Measurements from ENCODE around the gene TMEM144.
"Not testable (repeated sequence)": the region's sequence is repeated elsewhere in the genome, so short reads cannot be mapped to it uniquely, and the experiment has no call there.

The TMEM144 gene

GRCh38 chr4:158255727-158256324 lies 45.5 kb downstream of the TMEM144 start:
- Histone ChIP-seq H3K4me3 (ENCODE audit: low read length) (no peak overlapping the region), H3K9ac (ENCODE audit: low read length) (no peak overlapping the region), H3K27ac (ENCODE audit: low read depth, low read length) (no peak overlapping the region), H3K4me1 (ENCODE audit: control insufficient read depth, insufficient read depth, low read length) (no peaks in the 10 kb centered on the region), H3K27me3 (ENCODE audit: control insufficient read depth, insufficient read depth, low read length) (no peaks in the 10 kb centered on the region), H3K36me3 (ENCODE audit: control insufficient read depth, insufficient read depth, low read length) (no peaks in the 10 kb centered on the region)

- Histone ChIP-seq H3K4me3 (ENCODE audit: low read length) (no peak overlapping the region), H3K9ac (ENCODE audit: low read length) (no peak overlapping the region), H3K4me1 (ENCODE audit: control insufficient read depth, insufficient read depth, low read length) (no peaks in the 10 kb centered on the region), H3K27me3 (ENCODE audit: control insufficient read depth, insufficient read depth, low read length) (no peaks in the 10 kb centered on the region), H3K27ac (ENCODE audit: low read depth, low read length) (no peak overlapping the region), H3K36me3 (ENCODE audit: control insufficient read depth, insufficient read depth, low read length) (no peaks in the 10 kb centered on the region)
Measured at GRCh38 chr4:158259955-158260575, 49.8 kb downstream of the TMEM144 start.

DNA sequence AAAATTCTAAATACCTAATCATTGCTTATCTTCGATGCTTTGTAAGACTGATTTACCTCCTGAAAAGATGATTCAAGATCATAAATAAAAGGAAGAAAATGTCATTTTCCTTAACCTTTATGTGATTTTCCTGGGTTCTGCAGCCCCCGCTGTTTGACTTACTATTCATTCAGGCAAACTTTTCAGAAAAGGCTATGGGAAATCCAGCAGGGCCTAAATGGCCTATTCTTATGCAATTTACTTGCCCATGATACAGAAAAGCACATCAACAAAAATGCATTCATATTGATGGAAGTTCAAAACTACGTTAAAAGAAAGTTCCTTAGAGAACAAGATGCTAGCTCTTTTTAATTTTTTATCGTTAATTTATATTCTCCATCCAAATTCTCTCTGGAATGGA lies 51.2 kb downstream of the TMEM144 start:
- no peaks in the 10 kb centered on the region for H3K27me3 ChIP-seq (ENCODE audit: control insufficient read depth, insufficient read depth, low read length)
- no peak overlapping the region for H3K4me3 ChIP-seq (ENCODE audit: low read length)
- no peaks in the 10 kb centered on the region for H3K4me1 ChIP-seq (ENCODE audit: control insufficient read depth, insufficient read depth, low read length)
- no peaks in the 10 kb centered on the region for H3K36me3 ChIP-seq (ENCODE audit: control insufficient read depth, insufficient read depth, low read length)
- H3K9ac ChIP-seq (ENCODE audit: low read length), result no peak overlapping the region
- no peak overlapping the region for H3K27ac ChIP-seq (ENCODE audit: low read depth, low read length)

DNA sequence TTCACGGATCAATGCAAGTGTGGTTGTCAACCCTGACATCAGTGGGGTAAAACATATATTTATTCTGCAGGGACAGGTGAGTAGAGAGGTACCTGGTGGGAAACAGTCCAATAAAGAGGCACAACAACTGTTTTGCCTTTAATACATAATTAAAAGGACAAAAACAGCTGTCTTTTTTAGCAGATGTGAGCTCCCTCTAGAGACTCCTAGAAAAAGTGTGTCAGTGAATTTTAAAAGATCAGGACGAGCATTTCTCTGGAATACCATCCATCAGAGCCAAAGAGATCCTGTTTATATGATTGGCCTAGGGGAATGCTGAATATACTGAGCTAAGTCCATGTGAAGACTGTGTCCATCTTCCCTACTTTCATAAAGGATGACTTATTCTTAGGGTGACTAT lies 58.3 kb downstream of the TMEM144 start:
- Histone ChIP-seq H3K4me3 (ENCODE audit: low read length) (no peak overlapping the region), H3K27me3 (ENCODE audit: control insufficient read depth, insufficient read depth, low read length) (no peaks in the 10 kb centered on the region), H3K9ac (ENCODE audit: low read length) (no peak overlapping the region), H3K27ac (ENCODE audit: low read depth, low read length) (no peak overlapping the region), H3K36me3 (ENCODE audit: control insufficient read depth, insufficient read depth, low read length) (no peaks in the 10 kb centered on the region), H3K4me1 (ENCODE audit: control insufficient read depth, insufficient read depth, low read length) (no peaks in the 10 kb centered on the region)

DNA sequence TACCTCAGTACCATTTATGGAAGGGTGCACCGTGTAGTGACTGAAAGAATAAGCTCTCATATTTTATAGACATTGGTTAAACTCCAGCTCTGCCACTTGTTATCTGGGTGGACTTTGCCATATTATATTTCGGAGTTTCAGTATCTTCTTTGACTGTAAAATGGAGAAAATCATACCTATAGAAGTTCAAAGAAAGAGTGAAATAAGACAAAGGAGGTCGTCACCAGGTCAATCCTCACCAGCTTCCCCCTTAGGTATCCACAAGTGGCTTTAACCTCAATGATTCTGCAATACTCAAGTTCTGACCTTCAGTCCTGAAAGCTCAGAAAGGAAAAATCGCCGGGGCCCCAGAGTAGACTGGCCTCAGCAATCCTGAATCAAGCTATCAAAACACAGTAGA lies 64.3 kb downstream of the TMEM144 start:
- Histone ChIP-seq H3K27ac (ENCODE audit: low read depth, low read length) (no peak overlapping the region), H3K4me3 (ENCODE audit: low read length) (no peak overlapping the region), H3K9ac (ENCODE audit: low read length) (no peak overlapping the region), H3K4me1 (ENCODE audit: control insufficient read depth, insufficient read depth, low read length) (no peaks in the 10 kb centered on the region), H3K27me3 (ENCODE audit: control insufficient read depth, insufficient read depth, low read length) (no peaks in the 10 kb centered on the region), H3K36me3 (ENCODE audit: control insufficient read depth, insufficient read depth, low read length) (no peaks in the 10 kb centered on the region)

GRCh38 chr4:158277558-158277957 lies 67.3 kb downstream of the TMEM144 start:
- Histone ChIP-seq H3K4me3 (ENCODE audit: low read length) (no peak overlapping the region), H3K36me3 (ENCODE audit: control insufficient read depth, insufficient read depth, low read length) (no peaks in the 10 kb centered on the region), H3K27me3 (ENCODE audit: control insufficient read depth, insufficient read depth, low read length) (no peaks in the 10 kb centered on the region), H3K9ac (ENCODE audit: low read length) (no peak overlapping the region), H3K4me1 (ENCODE audit: control insufficient read depth, insufficient read depth, low read length) (no peaks in the 10 kb centered on the region), H3K27ac (ENCODE audit: low read depth, low read length) (no peak overlapping the region)

DNA sequence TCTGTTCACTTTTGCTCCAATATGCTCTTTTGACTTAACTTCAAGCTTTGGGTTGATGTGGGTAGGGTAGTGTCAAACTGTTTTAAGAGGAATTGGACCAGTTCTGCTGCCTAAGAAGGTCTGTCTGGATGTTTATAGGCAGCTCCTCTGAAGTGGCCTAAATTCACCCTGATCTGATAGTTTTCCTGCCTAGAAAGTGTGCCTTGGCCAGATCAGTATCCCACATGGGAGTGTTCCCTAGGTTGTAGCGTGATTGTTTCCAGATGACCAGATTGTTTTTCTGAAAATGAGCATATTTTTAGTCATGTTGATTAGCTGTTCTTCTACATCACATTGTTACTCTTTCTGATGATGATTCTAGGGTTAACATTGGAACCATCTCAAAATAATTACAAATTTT lies 68.8 kb downstream of the TMEM144 start:
- not testable (repeated sequence) for H3K27ac ChIP-seq (ENCODE audit: low read depth, low read length); H3K36me3 ChIP-seq (ENCODE audit: control insufficient read depth, insufficient read depth, low read length)

GRCh38 chr4:158280856-158281255 lies 70.6 kb downstream of the TMEM144 start:
- H3K27ac ChIP-seq (ENCODE audit: low read depth, low read length), result no peak overlapping the region

More for the DNA sequence above, 68.8 kb downstream of the TMEM144 start:
- not testable (repeated sequence) for H3K4me1 ChIP-seq (ENCODE audit: control insufficient read depth, insufficient read depth, low read length); H3K9ac ChIP-seq (ENCODE audit: low read length); H3K27me3 ChIP-seq (ENCODE audit: control insufficient read depth, insufficient read depth, low read length); H3K4me3 ChIP-seq (ENCODE audit: low read length)

DNA sequence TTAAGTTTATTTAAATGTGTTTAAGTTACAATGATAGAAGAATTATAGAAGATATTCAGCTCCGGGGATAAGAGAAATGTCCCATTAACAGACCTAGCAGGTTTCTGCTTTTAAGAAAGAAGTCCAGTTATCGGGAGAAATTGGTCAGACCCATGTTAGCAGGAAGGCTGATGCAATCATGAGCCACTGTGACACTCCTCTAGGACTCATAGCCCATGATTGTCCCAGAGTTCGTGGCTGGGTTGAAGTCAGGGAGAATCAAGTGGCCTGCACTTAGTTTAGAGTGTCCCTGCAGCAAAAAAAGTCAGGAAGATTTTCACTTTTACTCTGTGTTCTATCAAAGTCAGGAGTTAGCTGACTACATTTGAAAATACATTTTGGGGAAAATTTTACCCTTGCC lies 72.0 kb downstream of the TMEM144 start:
- H3K4me3 ChIP-seq (ENCODE audit: low read length), result no peak overlapping the region
- H3K4me1 ChIP-seq (ENCODE audit: control insufficient read depth, insufficient read depth, low read length), result no peaks in the 10 kb centered on the region
- no peak overlapping the region for H3K27ac ChIP-seq (ENCODE audit: low read depth, low read length)
- no peak overlapping the region for H3K9ac ChIP-seq (ENCODE audit: low read length)
- no peaks in the 10 kb centered on the region for H3K27me3 ChIP-seq (ENCODE audit: control insufficient read depth, insufficient read depth, low read length)
- H3K36me3 ChIP-seq (ENCODE audit: control insufficient read depth, insufficient read depth, low read length), result no peaks in the 10 kb centered on the region

More at GRCh38 chr4:158280856-158281255, 70.6 kb downstream of the TMEM144 start:
- H3K36me3 ChIP-seq (ENCODE audit: control insufficient read depth, insufficient read depth, low read length), result no peaks in the 10 kb centered on the region
- no peak overlapping the region for H3K4me3 ChIP-seq (ENCODE audit: low read length)
- H3K4me1 ChIP-seq (ENCODE audit: control insufficient read depth, insufficient read depth, low read length), result no peaks in the 10 kb centered on the region
- H3K27me3 ChIP-seq (ENCODE audit: control insufficient read depth, insufficient read depth, low read length), result no peaks in the 10 kb centered on the region
- no peak overlapping the region for H3K9ac ChIP-seq (ENCODE audit: low read length)

- no peaks in the 10 kb centered on the region for H3K27me3 ChIP-seq (ENCODE audit: control insufficient read depth, insufficient read depth, low read length)
Measured at GRCh38 chr4:158285429-158286216, 75.3 kb downstream of the TMEM144 start.

GRCh38 chr4:158290912-158291311 lies 80.6 kb downstream of the TMEM144 start:
- Histone ChIP-seq H3K27ac (ENCODE audit: low read depth, low read length) (no peak overlapping the region), H3K9ac (ENCODE audit: low read length) (no peak overlapping the region), H3K27me3 (ENCODE audit: control insufficient read depth, insufficient read depth, low read length) (no peaks in the 10 kb centered on the region), H3K4me3 (ENCODE audit: low read length) (no peak overlapping the region), H3K4me1 (ENCODE audit: control insufficient read depth, insufficient read depth, low read length) (no peaks in the 10 kb centered on the region), H3K36me3 (ENCODE audit: control insufficient read depth, insufficient read depth, low read length) (no peaks in the 10 kb centered on the region)

More at GRCh38 chr4:158285429-158286216, 75.3 kb downstream of the TMEM144 start:
- no peak overlapping the region for H3K27ac ChIP-seq (ENCODE audit: low read depth, low read length)
- H3K4me3 ChIP-seq (ENCODE audit: low read length), result no peak overlapping the region
- no peaks in the 10 kb centered on the region for H3K4me1 ChIP-seq (ENCODE audit: control insufficient read depth, insufficient read depth, low read length)
- no peaks in the 10 kb centered on the region for H3K36me3 ChIP-seq (ENCODE audit: control insufficient read depth, insufficient read depth, low read length)
- no peak overlapping the region for H3K9ac ChIP-seq (ENCODE audit: low read length)

DNA sequence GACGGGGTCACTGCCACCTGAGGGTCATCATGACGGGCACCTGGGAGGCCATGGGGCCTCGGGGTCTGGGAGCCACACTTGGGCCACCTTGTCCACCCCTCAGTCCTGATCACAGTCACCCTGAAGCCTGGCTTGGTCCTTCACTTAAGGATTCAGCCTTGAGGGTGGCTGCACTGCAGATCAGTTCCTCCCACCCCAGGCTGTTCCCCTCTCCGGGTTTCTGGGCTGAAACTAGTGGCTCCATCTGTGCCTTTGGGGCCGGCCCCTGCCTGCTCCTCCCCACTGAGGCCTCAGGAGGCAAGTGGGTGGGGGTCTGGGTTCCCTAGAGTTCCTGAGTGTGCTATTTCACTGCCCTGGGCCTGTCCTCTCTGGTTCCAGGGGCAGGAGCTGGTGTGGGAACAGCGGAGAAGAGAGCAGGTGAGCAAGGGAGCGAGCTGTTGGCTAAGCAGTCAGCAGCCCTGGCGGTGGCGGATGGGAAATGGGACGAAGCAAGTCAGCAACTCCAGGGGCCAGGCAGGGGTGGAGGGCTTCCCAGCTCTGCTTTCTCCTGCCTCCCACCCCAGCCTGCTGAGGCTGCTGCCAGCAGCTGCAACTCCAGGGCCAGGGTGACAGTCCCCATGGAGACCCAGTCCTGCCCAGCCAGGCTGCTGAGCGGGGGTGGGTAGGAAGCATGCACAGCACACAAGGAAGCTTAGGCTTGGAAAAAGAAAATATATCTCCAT lies 81.2 kb downstream of the TMEM144 start:
- no peaks in the 10 kb centered on the region for H3K36me3 ChIP-seq (ENCODE audit: control insufficient read depth, insufficient read depth, low read length)
- H3K4me3 ChIP-seq (ENCODE audit: low read length), result no peak overlapping the region
- no peaks in the 10 kb centered on the region for H3K4me1 ChIP-seq (ENCODE audit: control insufficient read depth, insufficient read depth, low read length)
- H3K9ac ChIP-seq (ENCODE audit: low read length), result no peak overlapping the region
- no peaks in the 10 kb centered on the region for H3K27me3 ChIP-seq (ENCODE audit: control insufficient read depth, insufficient read depth, low read length)
- H3K27ac ChIP-seq (ENCODE audit: low read depth, low read length), result no peak overlapping the region

Data from rectal smooth muscle tissue (tissue), 1 donor.